HG03378 (cell line): ENCODE measurements around the gene PCDH9.

Experiments
- ATAC-seq: cut with Tn5 transposase; IDR thresholded peaks from one replicate; pipeline ENCODE4 v1.9.1; 2021; ENCODE audit warnings: mild to moderate bottlenecking, moderate library complexity; ENCODE audit not compliant: unreplicated experiment

PCDH9 gene

DNA sequence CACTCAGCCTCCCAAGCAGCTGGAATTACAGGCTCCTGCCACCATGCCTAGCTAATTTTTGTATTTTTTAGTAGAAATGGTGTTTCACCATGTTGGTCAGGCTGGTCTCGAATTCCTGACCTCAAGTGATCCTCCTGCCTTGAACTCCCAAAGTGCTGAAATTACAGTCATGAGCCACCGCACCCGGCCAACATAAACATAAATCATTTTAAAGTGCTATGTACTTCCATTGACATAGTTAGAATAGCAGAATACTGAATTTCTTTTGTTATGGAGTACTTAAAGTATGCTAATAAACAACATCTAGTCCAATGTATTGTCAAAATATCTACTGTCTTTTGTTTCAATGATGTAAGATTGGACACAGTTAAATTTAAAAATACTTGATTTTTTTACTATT lies 539.0 kb downstream of the PCDH9 start:
- no peak for ATAC-seq

DNA sequence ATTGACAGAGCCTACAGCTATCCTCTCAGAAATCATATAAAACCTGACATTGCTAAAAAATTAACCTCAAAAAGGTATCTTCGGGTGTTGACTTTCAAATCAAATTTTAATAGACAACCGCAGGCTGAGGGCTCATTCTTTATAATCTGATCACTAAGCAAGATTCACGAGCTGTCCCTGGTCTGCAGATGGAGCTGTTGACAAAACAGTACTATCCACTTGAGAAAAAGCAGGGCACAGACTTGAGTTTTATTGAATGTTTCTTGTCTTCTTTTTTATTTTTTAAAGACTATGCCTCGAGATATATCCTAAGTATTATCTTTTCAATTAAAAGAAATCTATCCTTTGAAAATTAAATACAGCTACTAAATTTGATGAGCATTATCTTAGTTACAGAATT lies 540.5 kb downstream of the PCDH9 start:
- ATAC-seq = no peak

DNA sequence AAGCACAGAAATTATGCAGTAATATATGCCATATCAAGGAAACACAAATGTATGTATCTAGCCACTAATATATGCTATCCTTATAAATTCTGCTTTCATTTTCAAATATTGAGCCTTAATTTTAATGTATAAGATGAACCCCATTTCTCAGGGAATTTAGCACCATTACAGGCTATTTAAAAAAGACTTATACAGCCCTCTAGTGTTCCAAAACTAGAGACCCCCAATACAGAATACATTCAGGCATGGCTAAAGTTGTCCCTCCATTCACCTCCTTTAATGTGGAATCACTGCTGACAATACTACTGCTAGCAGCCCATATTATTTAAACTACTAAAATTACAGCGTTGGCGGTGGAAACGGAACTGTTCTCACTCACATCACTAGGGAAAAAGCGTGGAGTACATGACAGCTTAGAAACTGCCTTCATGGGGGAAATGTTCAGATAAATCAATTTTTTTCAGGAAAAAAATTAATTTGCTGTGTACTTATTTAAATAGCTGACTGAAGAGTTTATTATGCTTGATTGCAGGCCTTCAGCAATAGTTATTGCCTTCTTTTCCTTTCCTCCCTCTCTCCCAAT lies 541.0 kb downstream of the PCDH9 start:
- ATAC-seq = no peak

DNA sequence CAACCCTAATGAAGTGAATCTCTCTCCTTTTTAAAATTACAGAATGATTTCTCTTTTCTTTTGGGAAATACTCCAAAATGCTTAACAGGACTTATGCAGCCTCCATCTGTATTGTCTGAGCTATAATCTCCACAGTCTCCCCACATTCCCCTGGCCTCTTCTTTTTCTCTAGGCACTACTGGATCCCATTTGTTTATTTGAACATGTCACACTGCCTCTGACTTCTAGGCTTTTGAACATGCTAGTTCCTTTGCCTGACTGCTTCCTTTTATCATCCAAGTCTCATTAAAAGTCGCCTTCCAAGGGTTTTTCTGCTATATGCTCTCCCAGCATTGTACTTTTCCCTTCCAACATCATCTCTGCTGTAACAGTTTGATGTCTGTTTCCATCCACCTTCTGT lies 548.7 kb downstream of the PCDH9 start:
- no peak for ATAC-seq

DNA sequence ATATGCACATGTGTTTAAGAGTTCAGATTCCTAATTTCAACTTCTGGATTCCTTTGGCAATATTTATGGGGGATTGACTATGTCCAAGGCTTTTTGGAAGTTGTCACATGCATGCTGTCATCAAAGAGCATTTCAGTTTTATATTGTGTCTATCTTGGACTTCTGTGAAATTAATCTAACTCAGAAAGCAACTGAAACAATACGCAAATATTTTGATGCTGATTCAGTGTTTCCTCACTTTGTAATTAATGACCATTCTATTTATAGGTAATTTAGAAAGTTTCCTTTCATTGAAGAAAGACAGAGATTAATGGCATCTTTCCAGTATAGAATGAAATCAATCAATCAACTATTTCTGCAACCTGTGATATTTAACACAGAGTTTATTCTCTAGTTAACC lies 550.1 kb downstream of the PCDH9 start:
- ATAC-seq = no peak

DNA sequence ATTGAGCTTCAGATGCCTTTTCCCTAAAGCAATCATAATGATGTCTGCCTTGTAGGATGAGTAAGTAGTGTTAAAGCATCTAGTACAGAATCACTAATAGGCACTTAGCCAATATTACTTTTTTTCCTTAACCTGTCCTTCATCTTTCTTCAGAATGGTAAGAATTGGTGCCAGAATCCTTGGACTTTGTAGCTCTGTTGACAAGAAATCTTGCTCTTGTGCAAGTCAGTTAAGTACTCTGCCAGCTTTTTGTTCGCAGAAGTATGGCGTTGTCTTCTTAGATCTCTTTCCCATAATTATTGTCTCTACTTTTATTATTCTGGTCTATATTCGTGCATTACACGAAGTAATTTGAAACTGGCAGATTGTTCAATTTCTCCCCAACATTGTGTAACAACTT lies 554.5 kb downstream of the PCDH9 start:
- ATAC-seq = no peak

DNA sequence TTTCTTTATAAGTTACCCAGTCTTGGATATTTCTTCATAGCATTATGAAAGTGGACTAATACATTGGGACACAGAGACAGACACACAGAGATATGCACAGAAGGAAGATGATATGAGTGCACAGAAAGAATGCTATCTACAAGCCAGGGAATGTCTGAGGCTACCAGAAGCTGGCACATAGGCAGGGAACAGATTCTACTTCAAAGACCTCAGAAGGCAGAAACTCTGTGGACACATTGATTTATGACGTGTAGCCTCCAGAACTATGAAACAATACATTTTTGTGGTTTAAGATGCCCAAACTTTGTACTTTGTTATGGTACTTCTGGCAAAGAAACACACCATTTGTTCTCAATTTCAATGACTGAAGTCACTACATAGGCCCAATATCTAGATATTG lies 556.7 kb downstream of the PCDH9 start:
- ATAC-seq = no peak

DNA sequence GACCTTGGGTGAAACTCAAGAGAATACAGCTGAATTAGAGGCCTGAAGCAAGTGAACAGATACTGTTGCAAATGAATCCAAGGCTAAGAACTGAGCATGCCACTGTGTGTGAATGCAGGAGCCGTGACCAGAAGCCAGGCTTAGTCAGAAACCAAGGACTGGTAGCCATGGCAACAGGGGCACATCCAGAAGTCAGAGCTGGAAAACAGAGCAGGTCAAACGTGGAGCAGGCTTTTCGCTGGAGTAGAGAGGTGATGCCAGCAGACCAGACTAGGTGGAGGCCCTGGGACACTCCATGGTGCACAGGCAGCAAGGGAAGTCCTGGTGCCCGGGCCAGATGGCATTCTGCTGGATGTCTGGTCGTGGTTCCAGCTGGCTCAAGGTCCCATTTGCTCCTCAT lies 564.1 kb downstream of the PCDH9 start:
- no peak for ATAC-seq

DNA sequence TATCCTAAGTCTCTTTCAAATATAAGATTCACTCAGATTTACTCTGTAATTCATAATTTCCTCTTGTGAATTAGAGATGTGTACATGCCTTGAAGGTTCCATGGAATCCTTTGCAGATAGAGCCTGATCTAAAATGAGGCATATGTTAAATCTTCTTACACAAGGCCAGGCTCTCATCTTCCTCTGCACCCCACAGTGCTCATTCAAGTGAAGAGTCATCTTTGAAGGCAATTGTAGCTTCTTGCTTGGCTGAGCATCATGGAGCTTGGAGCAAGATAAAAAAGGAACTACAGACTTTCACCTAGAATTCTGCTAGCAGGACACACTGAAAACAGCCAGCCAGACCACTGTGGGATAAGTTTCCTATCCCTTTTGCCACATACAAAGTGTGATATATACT lies 566.4 kb downstream of the PCDH9 start:
- ATAC-seq = no peak

DNA sequence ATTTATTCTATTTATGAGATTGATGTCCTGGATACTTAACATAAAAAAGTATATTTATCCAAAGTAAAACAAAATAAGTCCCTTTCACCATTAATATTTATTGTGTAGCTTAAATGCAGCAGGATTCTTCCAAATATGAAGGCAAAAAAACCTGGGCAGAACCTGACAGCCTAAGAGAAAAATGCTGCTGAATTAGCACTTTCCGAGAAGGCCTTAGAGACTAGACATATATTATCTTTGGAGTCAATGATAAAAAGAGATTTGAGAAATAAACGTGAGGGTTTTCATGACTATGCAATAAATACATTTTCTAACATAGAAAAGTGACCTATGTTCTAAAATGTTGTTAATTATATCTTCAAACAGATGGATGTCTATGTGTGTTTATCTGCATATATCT lies 566.9 kb downstream of the PCDH9 start:
- ATAC-seq = no peak

DNA sequence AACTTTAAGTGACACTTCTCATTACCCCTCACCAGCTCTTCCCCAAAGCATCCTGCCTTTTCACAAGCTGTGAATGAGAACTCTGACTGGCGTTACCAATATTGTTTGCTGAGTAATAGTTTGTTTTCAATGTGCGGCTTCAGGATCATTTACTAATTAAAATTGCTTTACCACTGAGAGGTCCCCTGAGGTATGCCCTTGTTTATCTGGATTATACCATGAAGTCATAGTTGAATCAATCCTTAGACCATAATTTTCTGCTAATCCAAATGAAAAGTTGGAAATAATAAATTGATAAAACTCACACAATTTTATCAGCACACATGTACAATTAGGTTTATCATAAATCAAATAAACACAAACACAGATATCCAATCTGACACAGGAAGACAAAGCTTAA lies 568.8 kb downstream of the PCDH9 start:
- no peak for ATAC-seq

DNA sequence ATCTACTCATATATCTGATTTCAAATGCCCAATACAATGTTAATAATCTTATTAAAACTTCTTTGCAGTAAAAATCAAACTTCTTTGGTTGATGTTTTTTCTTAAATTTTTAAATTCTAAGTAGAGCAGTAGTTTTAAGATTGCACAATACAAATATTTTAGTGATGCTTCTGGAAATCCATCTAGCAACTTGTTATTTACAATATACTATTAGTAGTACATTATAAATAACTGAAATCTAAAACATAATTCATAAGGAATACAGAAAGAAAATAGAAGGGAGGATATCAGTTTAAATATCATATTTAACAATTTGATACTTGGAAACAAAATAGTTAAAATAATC lies 569.7 kb downstream of the PCDH9 start:
- no peak for ATAC-seq

DNA sequence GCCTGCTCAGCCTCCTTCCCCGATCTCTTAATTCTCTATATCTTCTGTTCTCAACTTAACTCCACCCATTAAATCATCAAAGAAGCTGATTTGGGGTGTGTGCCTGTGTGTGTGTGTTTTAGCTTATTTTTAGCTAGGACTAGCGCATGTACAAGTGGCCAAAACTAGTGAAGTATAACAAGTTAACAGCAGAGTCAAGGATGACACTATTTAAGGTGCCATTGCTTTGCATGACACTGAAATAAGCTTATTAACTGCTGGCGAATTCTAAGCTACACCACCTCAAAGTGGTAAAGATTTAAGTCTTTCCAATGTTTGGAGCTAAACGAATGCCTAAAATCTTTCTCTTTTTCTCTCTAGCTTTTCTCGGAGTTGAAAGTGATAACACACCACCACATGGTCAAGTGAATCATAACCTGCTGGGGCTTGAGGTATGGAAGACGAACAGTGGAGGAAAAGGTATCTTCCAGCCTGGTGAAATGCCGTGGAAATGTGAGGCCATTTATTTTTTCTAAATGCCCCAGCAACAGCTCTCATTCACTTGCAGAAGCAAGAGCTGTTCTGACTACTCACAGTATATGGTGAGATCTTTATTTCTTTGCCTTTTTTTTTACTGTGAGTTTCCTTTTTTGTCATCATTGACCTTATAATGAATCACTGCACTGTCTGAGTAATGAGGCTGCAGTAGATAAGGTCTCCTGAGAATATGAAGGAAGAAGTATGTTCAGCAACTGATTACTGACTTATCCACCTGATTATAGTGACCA lies 570.3 kb downstream of the PCDH9 start:
- peak; percentile 91 for ATAC-seq

DNA sequence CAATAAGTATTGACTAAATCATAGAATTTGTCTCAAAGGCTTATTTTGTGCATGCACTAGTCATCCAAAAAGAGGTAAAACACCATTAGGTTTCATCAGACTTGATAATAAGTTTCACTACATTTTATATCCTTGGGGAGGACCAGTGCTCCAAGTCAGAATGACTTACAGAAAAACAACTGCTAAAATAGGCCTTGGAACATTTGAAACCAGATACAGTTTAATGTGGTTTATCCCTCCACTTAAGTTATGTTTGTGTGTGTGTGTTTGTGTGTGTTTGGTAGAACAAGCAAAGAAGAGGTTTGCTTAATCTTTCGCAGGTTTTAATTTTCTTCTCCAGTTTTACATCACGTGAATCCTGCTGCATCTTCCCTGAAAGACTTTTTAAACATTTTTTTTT lies 570.9 kb downstream of the PCDH9 start:
- no peak for ATAC-seq

DNA sequence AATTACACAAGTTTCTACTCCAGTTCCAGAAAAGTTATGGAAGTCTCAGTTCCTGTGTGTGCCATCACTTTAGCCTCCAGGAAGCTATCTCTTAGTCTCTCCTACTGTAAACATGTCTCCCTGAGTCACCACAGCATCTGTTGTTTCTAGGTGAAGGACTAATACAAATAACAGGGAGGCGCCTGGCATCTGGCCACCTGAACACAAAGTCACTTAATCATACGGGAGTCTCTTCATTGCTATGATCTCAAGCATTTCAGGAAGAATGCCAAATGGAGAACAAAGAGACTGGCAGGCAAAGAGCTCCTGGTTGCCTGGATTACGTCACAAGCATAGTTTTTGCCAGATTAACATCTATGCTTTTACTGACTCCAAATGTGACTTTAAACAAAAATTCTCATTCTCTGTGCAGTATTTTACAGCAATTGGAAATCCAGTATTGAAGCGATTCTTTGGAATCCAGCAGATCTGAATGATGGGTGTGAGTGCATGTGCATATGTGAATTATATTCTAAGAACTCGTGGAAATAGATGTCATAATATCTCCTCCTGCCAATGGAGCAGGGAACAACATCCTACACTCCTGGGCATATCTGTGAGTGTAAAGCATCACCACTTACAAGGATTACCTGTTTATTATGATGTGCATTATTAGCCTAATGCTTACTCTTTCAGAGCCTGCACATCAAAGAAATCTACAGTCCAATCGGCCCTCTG lies 572.8 kb downstream of the PCDH9 start:
- no peak for ATAC-seq

DNA sequence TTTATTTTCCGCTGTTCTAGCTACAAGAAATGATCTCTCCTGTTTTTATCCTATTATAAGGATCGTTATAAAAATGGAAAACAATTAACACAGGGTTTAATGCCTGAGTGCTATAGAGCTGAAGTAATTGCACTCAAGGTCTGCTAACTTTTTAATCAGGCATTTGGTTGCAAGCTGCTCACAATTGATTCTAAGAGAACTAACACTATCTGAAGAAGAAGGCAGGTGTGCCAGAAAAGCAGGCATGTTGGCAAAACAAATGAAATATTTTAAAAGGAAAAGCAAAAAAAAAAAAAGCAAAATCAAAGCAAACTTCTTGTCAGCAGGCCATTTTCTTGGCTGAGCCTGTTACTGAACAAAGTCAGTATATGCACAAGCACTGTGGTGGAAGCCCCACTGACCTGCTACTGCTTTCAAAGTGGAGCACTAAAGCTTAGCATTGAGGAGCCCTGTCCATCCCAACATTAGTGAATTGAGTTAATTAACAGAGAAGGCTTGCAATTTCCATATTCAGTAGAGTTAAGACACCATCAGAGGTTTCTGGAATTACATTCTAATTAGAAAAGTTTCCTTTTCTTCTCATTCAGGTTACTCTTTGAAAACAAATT lies 574.2 kb downstream of the PCDH9 start:
- no peak for ATAC-seq

DNA sequence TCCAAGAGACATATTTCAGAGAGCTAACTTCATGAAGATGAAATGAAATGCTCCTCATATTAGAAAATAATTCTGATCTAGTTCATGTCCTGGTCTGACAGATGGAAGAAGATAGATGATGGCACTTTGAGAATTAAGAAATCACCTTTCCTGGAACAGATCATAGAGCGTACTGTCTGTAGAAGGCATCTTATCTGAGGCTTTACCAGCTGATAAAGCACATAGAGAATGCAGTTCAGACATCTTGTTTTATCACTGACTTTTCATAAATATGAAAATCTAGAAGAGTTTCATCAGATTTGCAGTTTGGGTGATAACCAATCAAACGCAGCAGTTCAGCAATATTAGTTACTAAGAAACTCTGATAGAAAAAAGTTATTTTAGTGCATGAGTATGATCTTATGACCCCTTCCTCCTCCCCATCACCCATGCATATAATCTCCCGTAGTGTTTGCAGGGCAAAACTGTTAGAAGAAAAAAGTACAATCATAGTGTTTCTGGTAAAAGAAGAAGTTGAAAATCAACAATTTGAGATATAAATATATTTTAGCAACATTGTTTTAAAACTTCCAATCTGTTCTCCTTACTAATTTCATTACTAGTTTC lies 585.2 kb downstream of the PCDH9 start:
- no peak for ATAC-seq

DNA sequence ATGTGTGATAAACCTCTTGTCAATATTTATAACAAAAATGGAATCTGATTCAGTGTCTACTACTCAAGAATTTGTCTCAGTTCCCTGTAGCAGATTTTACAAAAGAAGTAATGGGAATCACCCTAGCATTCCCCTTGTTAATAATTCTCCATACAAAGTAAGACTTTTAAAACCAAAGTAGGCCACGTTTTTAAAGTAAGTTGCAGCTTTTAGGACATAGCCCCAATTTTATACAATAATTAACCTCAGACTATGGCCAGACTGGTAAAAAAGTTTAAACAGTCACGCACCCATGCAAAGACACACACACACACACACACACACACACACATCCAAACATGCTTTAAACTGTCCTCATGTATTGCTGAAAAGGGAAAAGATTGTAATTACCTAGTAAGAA lies 589.9 kb downstream of the PCDH9 start:
- peak; percentile 75 for ATAC-seq

DNA sequence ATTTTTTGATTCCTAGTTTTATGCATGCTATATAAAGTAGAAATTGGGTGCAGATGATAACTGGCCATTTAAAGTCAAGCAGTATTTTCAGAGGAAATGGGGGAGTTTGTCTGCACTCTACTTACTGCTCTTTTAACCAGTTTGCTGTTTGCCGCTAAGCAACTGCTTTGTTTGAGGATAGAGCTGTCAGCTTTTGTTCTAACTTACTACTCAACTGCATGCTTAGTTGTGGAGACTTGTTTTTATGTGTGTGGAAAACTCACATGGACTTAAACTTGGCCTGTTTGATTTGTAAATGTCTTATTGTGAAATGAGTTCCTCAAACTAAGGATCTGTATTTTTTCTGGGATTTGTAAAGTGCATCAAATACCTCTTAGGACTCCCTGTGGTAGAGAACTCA lies 591.1 kb downstream of the PCDH9 start:
- no peak for ATAC-seq

DNA sequence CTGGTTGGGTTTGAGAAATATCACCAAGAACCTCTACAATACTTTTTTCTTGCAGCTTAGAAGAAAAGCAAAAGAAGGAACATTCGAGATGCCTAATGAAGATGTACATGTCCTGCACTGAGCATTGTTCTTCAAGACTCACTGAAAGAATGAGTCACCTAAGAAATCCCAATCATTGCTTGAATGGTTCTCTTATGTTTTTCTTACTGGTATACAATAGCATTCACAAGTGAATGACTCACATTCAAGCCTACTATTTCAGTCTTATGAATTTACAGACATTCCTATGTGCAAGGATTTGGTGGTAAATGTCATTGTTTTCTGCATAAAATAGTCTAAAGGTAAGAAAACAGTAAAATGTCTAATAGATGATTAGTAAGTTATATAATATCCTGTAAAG lies 594.6 kb downstream of the PCDH9 start:
- no peak for ATAC-seq

DNA sequence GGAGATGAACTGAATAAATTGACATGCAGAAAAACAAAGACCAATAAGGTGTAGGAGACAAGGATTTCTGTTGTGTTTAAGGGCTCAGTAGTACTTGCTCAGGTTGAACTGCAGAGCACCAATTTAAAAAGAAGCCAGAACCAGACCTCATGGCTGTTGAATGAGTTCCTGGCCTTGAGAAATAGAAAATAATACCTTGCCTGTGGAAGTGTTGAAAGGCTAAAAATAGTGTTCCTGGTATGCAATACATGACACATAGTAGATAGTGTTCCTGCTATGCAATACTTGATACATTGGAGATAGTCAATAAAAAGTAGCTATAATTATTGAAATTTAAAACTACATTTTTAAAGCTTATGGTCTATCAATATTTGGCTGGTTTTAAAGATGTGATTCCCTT lies 595.8 kb downstream of the PCDH9 start:
- no peak for ATAC-seq

DNA sequence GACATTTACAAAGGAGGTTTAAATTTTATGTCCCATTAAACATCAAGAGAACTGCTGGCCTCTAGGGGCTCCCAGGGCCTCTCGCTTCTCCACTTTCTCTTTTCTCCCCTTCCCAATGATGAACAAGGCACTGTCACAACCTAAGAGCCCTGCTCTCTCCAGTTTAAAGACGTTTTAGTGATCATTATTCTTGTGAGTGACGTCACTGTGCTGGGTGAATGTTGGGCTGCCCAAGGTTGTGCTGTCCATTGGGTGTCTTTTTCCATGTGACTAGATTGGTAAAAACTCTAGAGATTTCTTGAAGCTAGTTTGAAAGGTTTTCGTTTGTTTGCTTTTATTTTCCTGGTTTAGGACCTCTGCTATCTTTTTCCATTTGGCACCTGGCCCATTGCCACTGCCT lies 602.6 kb downstream of the PCDH9 start:
- ATAC-seq = no peak
